OCI-LY3 (cell line): ENCODE results near the gene IRX4.

Experiments
- EZH2phosphoT487 ChIP-seq: fragments of 200-600 bp; shearing (Covaris generic); IDR thresholded peaks from 2 replicates; pipeline ENCODE4 v1.6.1; 2018; ENCODE audit warnings: antibody characterized with exemption, mixed run types, low read depth
- TF ChIP-seq, protein P1 (sequence below): fragments of 200-600, 300-600 bp; sonication (generic); IDR thresholded peaks from 2 replicates; pipeline ENCODE4 v1.5.1; 2014; ENCODE audit warnings: antibody characterized with exemption, low read length, low read depth

DNA sequence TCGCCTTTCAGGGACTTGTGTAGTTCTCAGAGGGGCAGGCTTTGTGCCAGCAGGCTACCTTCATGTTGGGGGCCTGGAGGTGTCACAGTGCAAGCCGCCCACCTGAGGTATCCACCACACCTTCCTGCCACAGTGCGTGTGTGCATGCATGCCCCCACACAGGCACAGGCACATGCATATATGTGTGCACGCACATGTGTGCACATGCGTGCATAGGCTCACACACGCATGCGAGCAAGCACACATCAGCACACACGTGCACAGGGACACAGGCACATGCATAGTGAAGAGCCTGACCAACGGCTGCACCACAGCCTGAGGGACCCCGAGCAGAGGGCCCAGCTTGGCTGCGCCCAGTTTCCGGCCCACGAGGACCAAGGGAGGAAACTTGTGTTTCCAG is 36.1 kb downstream of the IRX4 start:
- TF ChIP-seq, protein P1, sequence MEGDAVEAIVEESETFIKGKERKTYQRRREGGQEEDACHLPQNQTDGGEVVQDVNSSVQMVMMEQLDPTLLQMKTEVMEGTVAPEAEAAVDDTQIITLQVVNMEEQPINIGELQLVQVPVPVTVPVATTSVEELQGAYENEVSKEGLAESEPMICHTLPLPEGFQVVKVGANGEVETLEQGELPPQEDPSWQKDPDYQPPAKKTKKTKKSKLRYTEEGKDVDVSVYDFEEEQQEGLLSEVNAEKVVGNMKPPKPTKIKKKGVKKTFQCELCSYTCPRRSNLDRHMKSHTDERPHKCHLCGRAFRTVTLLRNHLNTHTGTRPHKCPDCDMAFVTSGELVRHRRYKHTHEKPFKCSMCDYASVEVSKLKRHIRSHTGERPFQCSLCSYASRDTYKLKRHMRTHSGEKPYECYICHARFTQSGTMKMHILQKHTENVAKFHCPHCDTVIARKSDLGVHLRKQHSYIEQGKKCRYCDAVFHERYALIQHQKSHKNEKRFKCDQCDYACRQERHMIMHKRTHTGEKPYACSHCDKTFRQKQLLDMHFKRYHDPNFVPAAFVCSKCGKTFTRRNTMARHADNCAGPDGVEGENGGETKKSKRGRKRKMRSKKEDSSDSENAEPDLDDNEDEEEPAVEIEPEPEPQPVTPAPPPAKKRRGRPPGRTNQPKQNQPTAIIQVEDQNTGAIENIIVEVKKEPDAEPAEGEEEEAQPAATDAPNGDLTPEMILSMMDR = no peak
- TF ChIP-seq EZH2phosphoT487 = no peak
